ENCODE data around the gene SHISA7.
A peak's percentile ranks its signal among the peaks of the same experiment; 100 is the strongest.

Gene SHISA7

DNA sequence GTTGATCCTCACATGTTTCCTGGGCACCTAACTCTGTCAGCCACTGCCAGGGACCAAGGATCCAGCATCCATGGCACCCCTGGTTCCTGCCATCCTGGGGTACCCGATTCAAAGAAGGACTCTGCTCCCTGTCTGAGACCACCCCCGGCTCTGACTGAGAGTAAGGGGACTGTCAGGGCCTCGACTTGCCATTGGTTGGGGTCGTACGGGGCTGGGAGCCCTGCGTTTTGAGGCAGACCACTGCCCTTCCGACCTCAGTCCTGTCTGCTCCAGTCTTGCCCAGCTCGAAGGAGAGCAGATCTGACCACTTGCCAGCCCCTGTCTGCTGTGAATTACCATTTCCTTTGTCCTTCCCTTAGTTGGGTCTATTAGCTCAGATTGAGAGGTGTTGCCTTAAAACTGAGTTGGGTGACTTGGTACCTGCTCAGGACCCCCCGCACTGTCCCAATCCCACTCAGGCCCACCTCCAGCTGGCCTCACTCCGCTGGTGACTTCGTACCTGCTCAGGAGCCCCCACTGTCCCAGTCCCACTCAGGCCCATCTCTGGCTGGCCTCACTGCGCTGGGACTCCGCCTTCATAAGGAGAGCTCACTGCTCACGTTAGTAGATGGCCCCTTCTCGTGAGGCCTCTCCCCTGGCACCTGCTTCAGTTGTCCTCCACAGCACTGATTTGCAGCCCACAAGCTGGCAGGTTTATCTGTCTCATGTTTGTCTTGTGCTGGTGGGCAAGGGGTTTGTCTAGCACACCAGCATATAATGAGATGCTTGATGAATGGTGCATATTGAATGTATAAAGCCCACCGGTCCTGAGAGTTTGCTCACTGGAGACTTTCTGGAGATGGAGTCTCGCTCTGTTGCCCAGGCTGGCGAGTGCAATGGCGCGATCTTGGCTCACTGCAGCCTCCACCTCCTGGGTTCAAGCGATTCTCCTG is 53.4 kb downstream of the SHISA7 start:
- DNase-seq (ENCODE audit: low spot score) = no peak

GRCh38 chr19:55387736-55388497 is 55.2 kb downstream of the SHISA7 start:
- DNase-seq (ENCODE audit: low spot score) = no peak

GRCh38 chr19:55386493-55386971 is 56.6 kb downstream of the SHISA7 start:
- DNase-seq (ENCODE audit: low spot score) = no peak

DNA sequence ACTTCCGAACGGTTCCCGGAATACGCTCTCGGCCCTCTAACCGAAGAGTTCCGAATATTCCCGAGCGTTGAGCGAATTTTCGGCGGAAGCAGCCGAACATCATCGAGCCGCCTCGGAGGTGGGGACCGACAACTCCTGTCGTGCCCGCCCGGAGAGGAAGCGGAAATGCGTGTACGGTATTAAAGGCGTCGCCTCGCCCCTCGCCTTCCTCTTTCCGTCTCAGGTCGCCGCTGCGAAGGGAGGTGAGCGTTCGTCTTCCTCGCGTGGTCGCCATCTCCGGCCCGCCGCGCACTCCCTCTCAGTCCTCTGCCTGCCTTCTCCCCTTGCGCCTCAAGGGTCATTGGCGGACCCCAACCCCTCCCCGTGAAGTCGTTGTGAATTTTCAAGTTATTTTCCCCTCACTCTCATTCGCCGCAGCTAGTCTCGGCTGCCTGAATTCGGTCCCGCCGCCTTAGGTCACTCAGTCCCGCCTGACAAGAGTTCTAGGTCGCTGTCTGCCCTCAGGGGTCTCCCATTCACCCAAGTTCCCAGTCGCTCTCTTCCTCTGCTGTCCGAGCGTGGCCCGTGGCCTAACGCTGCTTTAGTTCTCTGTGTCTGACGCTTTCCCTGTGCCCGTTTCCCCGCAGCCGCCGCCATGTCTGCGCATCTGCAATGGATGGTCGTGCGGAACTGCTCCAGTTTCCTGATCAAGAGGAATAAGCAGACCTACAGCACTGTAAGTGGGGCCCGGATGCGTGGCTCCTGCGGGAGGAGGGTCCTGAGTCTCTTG is 57.2 kb downstream of the SHISA7 start, which contains the start of gene RPL28:
TSS of gene RPL28 (plus strand) at position 209 of the 769 bp plus-strand sequence. CDS start at position 635, 426 bp downstream.
- DNase-seq (ENCODE audit: low spot score) = peak; percentile 98

DNA sequence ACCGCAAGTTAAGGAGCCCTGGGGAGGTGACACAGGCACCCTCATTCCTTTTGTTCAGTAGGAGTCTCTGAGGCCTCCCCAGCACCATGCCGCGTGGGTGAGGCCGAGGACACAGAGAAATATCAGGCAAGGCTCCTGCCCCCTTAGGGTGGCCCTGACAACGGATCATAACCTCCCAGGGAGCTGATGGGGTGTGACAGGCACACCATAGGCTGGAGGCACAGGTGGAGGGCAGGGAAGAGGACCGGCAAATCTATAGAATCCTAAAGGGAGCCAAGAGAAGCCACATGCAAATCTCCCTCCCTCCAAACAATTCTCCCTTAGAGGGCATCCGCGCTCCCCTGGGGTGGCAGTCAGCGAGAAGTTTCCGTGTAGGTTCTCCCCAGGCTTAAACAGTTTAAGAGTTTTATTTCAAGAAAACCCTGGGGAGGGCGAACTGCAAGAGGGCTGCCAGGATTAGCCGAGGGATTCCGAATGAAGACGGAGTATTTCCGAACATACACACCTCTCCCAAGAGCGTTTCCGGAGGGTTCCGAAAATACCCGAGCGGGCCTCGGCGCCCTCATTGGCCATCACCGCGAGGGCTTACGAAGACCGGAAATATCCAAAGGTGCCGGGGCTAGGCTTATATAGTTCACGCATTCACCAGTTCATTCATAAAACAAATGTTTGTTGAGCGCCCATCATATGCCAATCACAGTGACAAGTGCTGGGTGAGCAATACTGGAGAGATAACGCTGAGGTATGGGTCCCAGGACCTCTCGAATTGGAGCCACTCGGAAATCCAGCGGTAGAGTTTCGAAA is 58.0 kb downstream of the SHISA7 start:
- peak; percentile 95 for DNase-seq (ENCODE audit: low spot score)

DNA sequence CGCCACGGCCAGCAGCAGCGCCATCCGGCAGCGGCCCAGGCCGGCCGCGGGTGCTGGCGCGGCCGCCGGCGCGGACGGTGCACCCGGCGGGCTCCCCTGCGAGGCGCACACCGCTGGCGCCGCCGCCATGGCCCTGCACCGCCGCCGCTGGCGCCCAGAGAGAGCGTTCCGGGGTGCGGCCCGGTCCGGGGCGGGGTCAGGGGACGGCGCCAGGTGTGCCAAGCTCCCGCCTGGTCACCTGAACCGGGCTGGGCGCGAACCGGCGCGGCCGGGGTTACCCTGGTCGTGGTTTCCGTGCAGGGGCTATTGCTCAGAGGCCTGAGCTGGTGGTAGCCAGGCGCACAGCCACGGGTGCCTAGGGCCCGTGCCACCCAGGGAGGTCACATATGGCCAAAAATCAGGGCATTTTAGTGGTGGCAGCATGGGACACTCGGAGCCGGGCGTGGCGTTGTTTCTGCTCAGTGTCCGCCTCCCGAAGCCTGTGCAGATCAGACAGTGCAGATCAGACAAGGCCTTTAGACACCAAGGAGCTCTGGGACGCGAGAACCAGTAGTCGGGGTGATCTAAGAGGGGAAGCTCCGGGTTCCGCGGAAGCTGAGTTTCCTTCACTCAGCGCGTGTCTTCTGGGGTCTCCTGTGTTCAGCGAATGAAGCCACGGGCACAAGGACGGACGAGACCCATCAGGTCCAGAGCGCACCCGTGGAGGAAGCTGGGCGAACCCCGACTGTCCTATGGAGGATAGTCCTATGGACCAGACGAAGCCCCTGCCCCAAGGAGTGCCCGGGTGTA is 58.8 kb downstream of the SHISA7 start, which contains the start of gene TMEM238:
TSS of gene TMEM238 (minus strand) at position 162 of the 789 bp plus-strand sequence. CDS start at position 129, 33 bp downstream.
- DNase-seq (ENCODE audit: low spot score) = peak; percentile 18

DNA sequence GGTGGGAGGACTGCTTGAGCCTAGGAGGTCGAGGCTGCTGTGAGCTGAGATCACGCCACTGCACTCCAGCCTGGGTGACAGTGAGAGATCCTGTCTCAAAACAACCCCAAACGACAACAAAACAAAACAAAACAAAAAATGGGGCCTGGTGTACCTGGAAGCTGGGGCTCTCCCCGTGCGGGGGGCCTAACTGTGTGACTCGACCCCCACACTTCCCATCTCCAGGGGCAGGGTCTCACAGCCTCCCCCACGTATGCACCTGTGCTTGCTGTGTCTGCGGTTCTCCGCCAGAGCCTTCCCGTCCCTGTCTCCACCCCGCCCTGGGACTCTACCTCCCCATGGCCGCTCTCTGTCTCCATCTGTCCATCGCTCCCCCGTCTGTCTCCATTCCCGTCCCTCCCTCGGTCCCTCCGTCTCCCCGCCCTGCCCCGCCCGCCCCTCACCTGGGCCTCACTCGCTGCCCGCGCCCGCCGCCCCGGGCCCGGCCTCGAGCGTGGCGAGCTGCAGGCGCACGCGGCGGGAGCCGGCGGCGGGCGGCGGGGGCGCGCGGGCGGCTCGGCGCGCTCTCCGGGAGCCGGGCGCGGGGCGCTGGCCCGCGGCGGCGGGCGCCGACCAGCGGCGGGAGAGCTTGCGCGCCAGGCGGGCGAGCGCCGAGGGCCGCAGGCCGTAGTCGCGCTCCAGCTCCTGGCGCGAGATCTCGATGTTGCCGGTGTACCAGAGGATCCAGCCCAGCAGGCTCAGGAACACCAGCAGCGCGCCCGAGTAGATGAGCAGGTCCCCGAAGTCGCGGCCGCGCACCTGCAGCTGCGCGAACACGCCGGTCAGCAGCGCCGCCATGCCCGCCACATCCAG is 59.6 kb downstream of the SHISA7 start:
- no peak for DNase-seq (ENCODE audit: low spot score)

DNA sequence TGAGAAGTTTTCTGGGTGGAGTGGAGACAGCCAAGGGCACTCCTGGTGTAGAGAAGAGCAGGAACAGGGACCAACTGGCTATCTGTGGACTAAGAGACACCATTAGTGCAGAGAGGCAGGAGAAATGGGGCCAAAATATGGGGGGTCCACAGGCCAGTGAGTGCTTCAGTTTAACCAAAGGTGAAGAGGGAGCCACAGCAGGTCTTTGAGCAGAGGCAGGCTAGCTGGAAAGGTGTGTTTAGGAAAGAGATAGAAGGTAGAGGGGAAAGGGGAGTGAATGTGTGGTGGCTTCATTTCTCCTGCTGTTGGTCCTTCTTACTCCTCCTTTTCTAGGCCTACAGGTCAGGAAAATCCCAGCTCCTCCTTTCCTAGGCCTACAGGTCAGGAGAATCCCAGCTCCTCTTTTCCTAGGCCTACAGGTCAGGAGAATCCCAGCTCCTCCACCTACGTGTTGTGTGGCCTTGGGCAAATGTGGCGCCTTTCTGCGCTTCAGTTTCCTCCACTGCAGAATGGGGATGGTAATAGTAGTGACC is 60.5 kb downstream of the SHISA7 start:
- DNase-seq (ENCODE audit: low spot score) = no peak

DNA sequence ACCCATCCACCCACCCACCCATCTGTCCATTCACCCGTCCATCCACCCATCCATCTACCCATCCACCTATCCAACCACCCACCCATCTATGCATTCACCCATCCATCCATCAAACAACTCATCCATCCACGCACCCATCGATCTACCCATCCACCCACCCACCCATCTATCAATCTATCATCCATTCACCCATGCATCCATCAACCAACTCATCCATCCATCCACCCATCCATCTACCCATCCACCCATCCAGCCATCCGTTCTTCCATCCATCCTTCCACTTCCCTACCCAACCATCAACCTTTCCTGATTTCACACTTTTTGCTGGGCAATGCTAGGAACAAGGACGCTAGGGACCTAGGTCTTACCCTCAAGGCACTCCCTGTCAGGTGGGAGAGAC is 61.1 kb downstream of the SHISA7 start:
- no peak for DNase-seq (ENCODE audit: low spot score)

DNA sequence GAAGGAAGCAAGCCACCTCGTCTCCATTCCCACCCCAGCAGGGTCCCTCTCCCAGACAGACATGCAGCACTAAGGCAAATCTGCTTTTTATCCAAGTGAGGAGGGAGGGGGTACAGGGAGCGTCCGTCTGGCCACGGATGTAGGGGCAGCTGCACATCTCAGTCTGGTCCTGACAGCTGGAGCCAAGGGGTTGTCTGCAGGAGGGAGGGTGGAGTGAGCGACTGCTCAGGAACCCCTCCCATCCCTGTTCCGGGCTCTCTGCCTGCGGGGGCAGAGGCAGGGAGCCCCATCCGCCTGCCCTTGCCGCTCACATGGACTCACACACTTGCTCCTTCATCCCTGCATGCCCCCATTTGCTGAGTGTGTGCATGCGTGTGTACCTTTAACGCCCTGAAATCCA is 63.9 kb downstream of the SHISA7 start:
- DNase-seq (ENCODE audit: low spot score) = no peak
